ENCODE measurements around the gene VAV2. TPM values are rescaled to one million over a fixed set of nuclear protein-coding genes. Genes with fewer than 3 reads are reported as not detected.

The VAV2 gene
- total RNA-seq, 2 experiments from 2014 or later: 11.0 to 27.8 TPM

DNA sequence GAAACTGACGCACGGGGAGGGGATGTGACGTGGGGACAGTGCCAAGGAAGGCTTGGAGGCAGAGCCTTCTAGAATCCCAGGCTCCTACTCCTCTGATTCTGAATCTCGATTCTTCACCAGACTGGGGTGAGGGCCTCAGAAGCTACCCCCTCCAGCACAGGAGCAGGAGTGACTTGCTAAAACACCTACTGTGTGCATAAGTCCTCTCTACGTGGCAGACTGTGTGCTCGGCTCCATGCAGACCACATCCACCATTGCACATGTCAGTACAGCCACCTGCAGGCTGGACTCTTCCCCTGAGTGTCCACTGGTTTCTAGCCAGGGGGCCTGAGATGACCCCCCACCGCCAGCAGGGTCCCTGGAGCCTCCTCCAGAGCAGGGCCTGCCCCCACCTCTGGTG lies 182.8 kb downstream of the VAV2 start:
- H3K4me2 ChIP-seq (ENCODE audit: low read length): no peak overlapping the region
- no peaks in the 10 kb centered on the region for H3K9me3 ChIP-seq (ENCODE audit: low read length)
- intact Hi-C loops (cut with micrococcal nuclease; ENCODE audit: unreplicated experiment): no loop called here
- POLR2A ChIA-PET: no interaction called here
- H3K9me2 ChIP-seq (ENCODE audit: insufficient read depth, low read length): no peaks in the 10 kb centered on the region
- H3K36me3 ChIP-seq (ENCODE audit: insufficient read depth, low read length): no peaks in the 10 kb centered on the region
- no peak for DNase-seq (ENCODE audit: low spot score)
- H3K27ac ChIP-seq (ENCODE audit: low read depth, low read length, poor library complexity, severe bottlenecking): no peak overlapping the region
- no peaks in the 10 kb centered on the region for H4K20me1 ChIP-seq (ENCODE audit: insufficient read depth, low read length)
- H3K4me3 ChIP-seq (ENCODE audit: low read depth, low read length, poor library complexity, severe bottlenecking): no peak overlapping the region
- TF ChIP-seq CTCF (conservative IDR thresholded peaks at IDR 0.05; ENCODE audit: low read length) (no peak), EZH2phosphoT487 (IDR thresholded peaks at IDR 0.05; ENCODE audit: borderline replicate concordance, low read depth, low read length) (no peak)
- no peaks in the 10 kb centered on the region for H3K79me2 ChIP-seq (ENCODE audit: insufficient read depth, low read depth, low read length)
- BruUV-seq (replicated peaks): no TSS peak
- no peak overlapping the region for H2AFZ ChIP-seq (ENCODE audit: low read length)
- CTCF ChIA-PET (ENCODE audit: unreplicated experiment): no interaction called here
- no peaks in the 10 kb centered on the region for H3K4me1 ChIP-seq (ENCODE audit: insufficient read depth, low read length, poor library complexity, severe bottlenecking)

DNA sequence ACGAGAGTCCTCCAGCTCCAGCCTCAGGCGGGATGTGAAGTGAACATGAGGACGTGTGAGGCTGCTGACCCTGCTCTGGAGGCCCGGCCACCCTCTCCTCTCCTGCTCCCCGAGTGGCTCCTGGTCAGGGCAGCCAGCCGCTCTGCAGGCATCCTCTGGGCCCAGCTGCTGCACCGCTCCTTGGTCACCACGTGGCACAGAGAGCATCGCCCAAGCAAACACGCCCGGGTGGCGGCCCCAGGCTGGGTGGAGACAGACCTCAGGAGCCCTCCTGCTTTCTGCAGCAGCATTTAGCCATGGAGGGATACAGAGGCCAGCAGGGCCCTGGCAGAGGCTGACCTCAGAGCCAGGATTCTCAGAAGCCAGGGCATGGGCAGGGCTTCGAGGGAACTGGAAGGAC lies 184.3 kb downstream of the VAV2 start:
- Histone ChIP-seq H4K20me1 (ENCODE audit: insufficient read depth, low read length) (no peaks in the 10 kb centered on the region), H3K36me3 (ENCODE audit: insufficient read depth, low read length) (no peaks in the 10 kb centered on the region), H3K9me2 (ENCODE audit: insufficient read depth, low read length) (no peaks in the 10 kb centered on the region), H2AFZ (ENCODE audit: low read length) (no peak overlapping the region), H3K27ac (ENCODE audit: low read depth, low read length, poor library complexity, severe bottlenecking) (no peak overlapping the region), H3K79me2 (ENCODE audit: insufficient read depth, low read depth, low read length) (no peaks in the 10 kb centered on the region), H3K4me1 (ENCODE audit: insufficient read depth, low read length, poor library complexity, severe bottlenecking) (no peaks in the 10 kb centered on the region), H3K9me3 (ENCODE audit: low read length) (no peaks in the 10 kb centered on the region), H3K4me2 (ENCODE audit: low read length) (no peak overlapping the region), H3K4me3 (ENCODE audit: low read depth, low read length, poor library complexity, severe bottlenecking) (no peak overlapping the region)
- CTCF ChIA-PET (ENCODE audit: unreplicated experiment): no interaction called here
- TF ChIP-seq CTCF (conservative IDR thresholded peaks at IDR 0.05; ENCODE audit: low read length) (no peak), EZH2phosphoT487 (IDR thresholded peaks at IDR 0.05; ENCODE audit: borderline replicate concordance, low read depth, low read length) (no peak)
- intact Hi-C loops (cut with micrococcal nuclease; ENCODE audit: unreplicated experiment): no loop called here
- no peak for DNase-seq (ENCODE audit: low spot score)
- POLR2A ChIA-PET: no interaction called here
- BruUV-seq (replicated peaks): no TSS peak

DNA sequence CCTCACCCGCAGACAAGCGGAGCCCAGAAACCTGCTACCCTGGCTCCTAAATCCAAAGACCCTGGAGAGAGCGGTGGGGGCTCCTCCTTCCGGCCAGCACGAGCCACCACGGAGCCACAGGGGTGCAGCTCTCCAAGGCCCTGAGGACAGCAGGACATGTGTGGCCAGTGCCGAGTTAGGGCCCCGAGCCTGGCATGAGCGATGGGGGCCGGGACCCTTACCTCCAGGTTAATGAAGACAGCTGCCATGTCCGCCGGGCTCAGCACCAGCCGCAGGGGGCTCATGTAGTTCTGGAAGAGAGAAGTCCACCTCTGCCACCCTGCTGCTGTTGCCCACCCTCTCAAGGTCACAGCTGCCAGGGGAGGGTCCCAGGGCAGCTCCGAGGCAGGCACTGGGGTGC lies 185.1 kb downstream of the VAV2 start:
- Histone ChIP-seq H2AFZ (ENCODE audit: low read length) (no peak overlapping the region), H3K4me2 (ENCODE audit: low read length) (no peak overlapping the region), H3K4me3 (ENCODE audit: low read depth, low read length, poor library complexity, severe bottlenecking) (no peak overlapping the region), H3K9me2 (ENCODE audit: insufficient read depth, low read length) (no peaks in the 10 kb centered on the region), H4K20me1 (ENCODE audit: insufficient read depth, low read length) (no peaks in the 10 kb centered on the region), H3K79me2 (ENCODE audit: insufficient read depth, low read depth, low read length) (no peaks in the 10 kb centered on the region), H3K9me3 (ENCODE audit: low read length) (no peaks in the 10 kb centered on the region), H3K27ac (ENCODE audit: low read depth, low read length, poor library complexity, severe bottlenecking) (no peak overlapping the region), H3K4me1 (ENCODE audit: insufficient read depth, low read length, poor library complexity, severe bottlenecking) (no peaks in the 10 kb centered on the region), H3K36me3 (ENCODE audit: insufficient read depth, low read length) (no peaks in the 10 kb centered on the region)
- CTCF ChIA-PET (ENCODE audit: unreplicated experiment): no interaction called here
- intact Hi-C loops (cut with micrococcal nuclease; ENCODE audit: unreplicated experiment): no loop called here
- POLR2A ChIA-PET: no interaction called here
- no peak for DNase-seq (ENCODE audit: low spot score)
- no TSS peak for BruUV-seq (replicated peaks)
- no peak for TF ChIP-seq CTCF (conservative IDR thresholded peaks at IDR 0.05; ENCODE audit: low read length)
- TF ChIP-seq EZH2phosphoT487 (IDR thresholded peaks at IDR 0.05; ENCODE audit: borderline replicate concordance, low read depth, low read length): no peak
